Breast epithelium (tissue), 3 donors: ENCODE results near the gene SRGAP2B.
"Not testable (repeated sequence)": the region's sequence is repeated elsewhere in the genome, so short reads cannot be mapped to it uniquely, and the experiment has no call there.

Source experiments
- CTCF ChIP-seq, 3 donors: fragments of 450-650 bp; IDR thresholded peaks; one replicate each; pipeline ENCODE4 v1.5.1; 2016 to 2017; ENCODE audit warnings: antibody characterized with exemption in 3 of 3, mild to moderate bottlenecking in 3 of 3, moderate library complexity in 3 of 3
- POLR2A ChIP-seq: fragments of 450-650 bp; IDR thresholded peaks from one replicate; pipeline ENCODE4 v1.6.1; 2016; ENCODE audit warnings: antibody characterized with exemption, mild to moderate bottlenecking, moderate library complexity
- POLR2AphosphoS5 ChIP-seq, 3 donors: sonication (generic); formaldehyde crosslinking; IDR thresholded peaks; one replicate each; pipeline ENCODE4 v1.6.1; 2017; ENCODE audit warnings: antibody characterized with exemption in 3 of 3

GRCh38 chr1:145015744-145016491, 79.2 kb downstream of the SRGAP2B start:
- not testable (repeated sequence) for TF ChIP-seq CTCF (IDR thresholded peaks at IDR 0.05); POLR2A; POLR2AphosphoS5 (IDR thresholded peaks at IDR 0.05)
